OCI-LY7 (cell line): ENCODE measurements around the gene ZNF536. TPM values are rescaled to one million over a fixed set of nuclear protein-coding genes. Genes with fewer than 3 reads are reported as not detected.

Experiments used
- BruUV-seq: library from RNA; stranded (reverse); fragments of 400-500 nt; replicated peaks from 2 replicates; lab custom pipeline; 2021; lab: Mats Ljungman, UMichigan
- CTCF ChIA-PET: fragments of 300-600 bp; sonication (Branson Sonifier 250); formaldehyde crosslinking; loops from one replicate; lab custom pipeline; 2022; ENCODE audit warnings: antibody characterized with exemption; ENCODE audit not compliant: unreplicated experiment; lab: Charles Lee
- POLR2A ChIA-PET: fragments of 300-600 bp; sonication (Branson Sonifier 250); formaldehyde crosslinking; loops from one replicate; lab custom pipeline; 2022; ENCODE audit warnings: antibody characterized with exemption; lab: Charles Lee
- DNase-seq: peaks from one replicate; pipeline ENCODE4 v3.0.0-alpha.2; 2015; ENCODE audit warnings: low spot score
- H2AFZ ChIP-seq: fragments of 200-600 bp; sonication (generic), shearing (Covaris generic); 2 replicates; pipeline ENCODE4 v1.6.1; 2014; ENCODE audit warnings: mild to moderate bottlenecking, antibody characterized with exemption, low read length, moderate library complexity
- H3K27ac ChIP-seq: fragments of 200-600 bp; sonication (generic); 2 replicates; pipeline ENCODE4 v1.5.1; 2014; ENCODE audit warnings: mixed run types, low read depth, mild to moderate bottlenecking, moderate library complexity, low read length, inconsistent platforms; ENCODE audit not compliant: poor library complexity, severe bottlenecking
- H3K36me3 ChIP-seq: fragments of 200-600 bp; sonication (generic); 2 replicates; pipeline ENCODE4 v1.6.1; 2014; ENCODE audit warnings: mild to moderate bottlenecking, antibody characterized with exemption, low read length, moderate library complexity, mixed read lengths; ENCODE audit not compliant: insufficient read depth
- H3K4me1 ChIP-seq: fragments of 200-600 bp; sonication (generic); 2 replicates; pipeline ENCODE4 v1.5.1; 2014; ENCODE audit warnings: mild to moderate bottlenecking, low read length; ENCODE audit not compliant: insufficient read depth, poor library complexity, severe bottlenecking
- H3K4me2 ChIP-seq: fragments of 200-600 bp; sonication (generic); 2 replicates; pipeline ENCODE4 v1.6.1; 2014; ENCODE audit warnings: mild to moderate bottlenecking, low read length
- H3K4me3 ChIP-seq: fragments of 200-600 bp; sonication (generic); 2 replicates; pipeline ENCODE4 v1.5.1; 2014; ENCODE audit warnings: mild to moderate bottlenecking, low read depth, low read length; ENCODE audit not compliant: poor library complexity, severe bottlenecking
- H3K79me2 ChIP-seq: fragments of 200-600 bp; sonication (generic); 2 replicates; pipeline ENCODE4 v1.6.1; 2016; ENCODE audit warnings: low read depth, mild to moderate bottlenecking, low read length, moderate library complexity, mixed read lengths; ENCODE audit not compliant: insufficient read depth
- H3K9me2 ChIP-seq: fragments of 200-600 bp; sonication (generic); 2 replicates; pipeline ENCODE4 v1.6.1; 2016; ENCODE audit warnings: mild to moderate bottlenecking, low read length, mixed read lengths; ENCODE audit not compliant: insufficient read depth
- H3K9me3 ChIP-seq: fragments of 200-600 bp; sonication (generic); 2 replicates; pipeline ENCODE4 v1.6.1; 2014; ENCODE audit warnings: mild to moderate bottlenecking, mixed run types, low read length, mixed read lengths
- H4K20me1 ChIP-seq: fragments of 200-600 bp; sonication (generic); 2 replicates; pipeline ENCODE4 v1.6.1; 2014; ENCODE audit warnings: mild to moderate bottlenecking, antibody characterized with exemption, low read length, moderate library complexity, mixed read lengths; ENCODE audit not compliant: insufficient read depth
- EZH2phosphoT487 ChIP-seq: fragments of 200-600 bp; sonication (generic); IDR thresholded peaks from 2 replicates; pipeline ENCODE4 v1.6.1; 2018; ENCODE audit warnings: low read depth, borderline replicate concordance, mild to moderate bottlenecking, mixed run types, antibody characterized with exemption, low read length, moderate library complexity, mixed read lengths
- intact Hi-C: fragments of 100-400 bp; cut with micrococcal nuclease; formaldehyde crosslinking; loops from one replicate; pipeline ENCODE4 v1.10.0; 2022; ENCODE audit not compliant: unreplicated experiment
- total RNA-seq, 2 experiments: library from RNA; depleted of rRNA in 1 of 2; stranded (reverse); fragments of >200 nt in 1 of 2; shearing (Covaris generic) in 1 of 2; gene quantifications; 2 replicates each; pipeline ENCODE4 v1.2.3, GENCODE V29; 2014 to 2022
- TF ChIP-seq, protein P1 (sequence below): fragments of 200-600 bp; sonication (generic); conservative IDR thresholded peaks from 2 replicates; pipeline ENCODE4 v1.5.1; 2014; ENCODE audit warnings: mild to moderate bottlenecking, antibody characterized with exemption, low read length, moderate library complexity, mixed read lengths

Gene ZNF536
- total RNA-seq, 2 experiments from 2014 or later: 0.06 to 0.30 TPM

DNA sequence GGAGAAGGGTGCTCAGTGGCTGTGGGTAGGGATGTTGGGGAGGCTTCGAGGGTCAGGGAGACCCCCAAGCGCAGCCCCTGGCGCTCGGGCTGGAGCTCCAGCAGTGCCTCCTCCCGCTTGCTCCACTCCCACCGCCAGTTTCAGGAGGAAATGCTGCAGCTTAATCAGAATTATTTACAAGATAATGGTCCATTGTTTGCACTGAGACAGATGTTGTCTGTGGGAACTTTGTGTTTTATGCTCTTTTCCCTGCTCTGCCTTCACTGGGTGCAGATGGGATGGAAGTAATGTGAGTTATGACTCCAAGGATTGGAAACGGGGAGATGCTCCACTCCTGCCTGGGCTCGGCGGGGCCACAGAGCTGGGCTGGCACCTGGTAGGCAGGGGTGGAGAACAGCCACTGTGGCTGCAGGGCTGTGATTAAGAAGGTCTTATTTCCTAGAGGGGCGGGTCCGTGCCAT is 192.4 kb downstream of the ZNF536 start:
- CTCF ChIA-PET: no interaction called here
- H3K27ac ChIP-seq: no peak overlapping the region
- no peaks in the 10 kb centered on the region for H3K36me3 ChIP-seq
- no peak overlapping the region for H2AFZ ChIP-seq
- H4K20me1 ChIP-seq: no peaks in the 10 kb centered on the region
- BruUV-seq: no TSS peak
- H3K4me2 ChIP-seq: no peak overlapping the region
- H3K4me1 ChIP-seq: no peaks in the 10 kb centered on the region
- POLR2A ChIA-PET: no interaction called here
- H3K4me3 ChIP-seq: no peak overlapping the region
- no peaks in the 10 kb centered on the region for H3K9me2 ChIP-seq
- no peak for DNase-seq
- intact Hi-C loops: no loop called here
- TF ChIP-seq, protein P1, sequence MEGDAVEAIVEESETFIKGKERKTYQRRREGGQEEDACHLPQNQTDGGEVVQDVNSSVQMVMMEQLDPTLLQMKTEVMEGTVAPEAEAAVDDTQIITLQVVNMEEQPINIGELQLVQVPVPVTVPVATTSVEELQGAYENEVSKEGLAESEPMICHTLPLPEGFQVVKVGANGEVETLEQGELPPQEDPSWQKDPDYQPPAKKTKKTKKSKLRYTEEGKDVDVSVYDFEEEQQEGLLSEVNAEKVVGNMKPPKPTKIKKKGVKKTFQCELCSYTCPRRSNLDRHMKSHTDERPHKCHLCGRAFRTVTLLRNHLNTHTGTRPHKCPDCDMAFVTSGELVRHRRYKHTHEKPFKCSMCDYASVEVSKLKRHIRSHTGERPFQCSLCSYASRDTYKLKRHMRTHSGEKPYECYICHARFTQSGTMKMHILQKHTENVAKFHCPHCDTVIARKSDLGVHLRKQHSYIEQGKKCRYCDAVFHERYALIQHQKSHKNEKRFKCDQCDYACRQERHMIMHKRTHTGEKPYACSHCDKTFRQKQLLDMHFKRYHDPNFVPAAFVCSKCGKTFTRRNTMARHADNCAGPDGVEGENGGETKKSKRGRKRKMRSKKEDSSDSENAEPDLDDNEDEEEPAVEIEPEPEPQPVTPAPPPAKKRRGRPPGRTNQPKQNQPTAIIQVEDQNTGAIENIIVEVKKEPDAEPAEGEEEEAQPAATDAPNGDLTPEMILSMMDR: no peak
- no peaks in the 10 kb centered on the region for H3K79me2 ChIP-seq
- no peaks in the 10 kb centered on the region for H3K9me3 ChIP-seq

DNA sequence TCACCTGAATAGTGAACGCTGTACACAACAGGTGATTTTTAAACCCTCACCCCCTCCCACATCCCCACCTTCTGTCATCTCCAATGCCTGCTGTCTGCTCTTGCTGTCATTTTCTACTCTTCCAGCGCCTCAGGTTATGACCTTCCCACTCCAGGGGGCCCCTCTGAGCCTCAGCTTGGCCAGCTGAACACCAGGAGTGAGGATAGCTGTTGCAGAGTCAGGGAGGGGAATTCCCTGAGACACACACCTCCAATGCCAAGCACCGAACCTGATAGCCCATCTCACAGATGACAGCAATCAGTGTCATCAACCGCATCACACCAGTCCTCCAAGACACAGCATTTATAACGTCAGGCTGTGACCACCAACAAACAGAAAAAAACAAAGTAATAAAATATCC is 193.5 kb downstream of the ZNF536 start:
- intact Hi-C loops: no loop called here
- H3K36me3 ChIP-seq: no peaks in the 10 kb centered on the region
- DNase-seq: no peak
- CTCF ChIA-PET: no interaction called here
- H3K4me2 ChIP-seq: no peak overlapping the region
- H2AFZ ChIP-seq: no peak overlapping the region
- POLR2A ChIA-PET: no interaction called here
- BruUV-seq: no TSS peak
- no peaks in the 10 kb centered on the region for H3K9me3 ChIP-seq
- H3K27ac ChIP-seq: no peak overlapping the region
- no peaks in the 10 kb centered on the region for H4K20me1 ChIP-seq
- TF ChIP-seq EZH2phosphoT487: no peak
- TF ChIP-seq, protein P1: no peak
- no peak overlapping the region for H3K4me3 ChIP-seq
- H3K79me2 ChIP-seq: no peaks in the 10 kb centered on the region
- no peaks in the 10 kb centered on the region for H3K4me1 ChIP-seq
- no peaks in the 10 kb centered on the region for H3K9me2 ChIP-seq

- Histone ChIP-seq H3K4me1 (no peaks in the 10 kb centered on the region), H3K4me2 (no peak overlapping the region), H3K9me3 (no peaks in the 10 kb centered on the region), H2AFZ (no peak overlapping the region), H3K27ac (no peak overlapping the region), H3K36me3 (no peaks in the 10 kb centered on the region), H3K79me2 (no peaks in the 10 kb centered on the region), H4K20me1 (no peaks in the 10 kb centered on the region), H3K9me2 (no peaks in the 10 kb centered on the region), H3K4me3 (no peak overlapping the region)
- POLR2A ChIA-PET: no interaction called here
- intact Hi-C loops: no loop called here
- CTCF ChIA-PET: no interaction called here
- DNase-seq: no peak
- no TSS peak for BruUV-seq
- TF ChIP-seq, protein P1: no peak
- no peak for TF ChIP-seq EZH2phosphoT487
These were observed 194.7 kb downstream of the ZNF536 start for GRCh38 chr19:30566681-30567420.
